SK-N-SH (cell line): ENCODE results near the gene TMEM271. TPM values are rescaled to one million over a fixed set of nuclear protein-coding genes. Genes with fewer than 3 reads are reported as not detected.

ENCODE experiments used
- CTCF ChIA-PET: fragments of 300-600, 350-600 bp; formaldehyde crosslinking; extraction: SDS; loops from one replicate; lab custom pipeline; 2021; lab: Yijun Ruan, JAX
- POLR2A ChIA-PET: fragments of 350-600 bp; sonication (Branson Sonifier 250); formaldehyde crosslinking; extraction: SDS; loops from one replicate; lab custom pipeline; 2020; ENCODE audit warnings: antibody characterized with exemption, inconsistent platforms; lab: Yijun Ruan, JAX
- DNase-seq: peaks from one replicate; pipeline ENCODE4 v3.0.0; 2012
- H2AFZ ChIP-seq: fragments of 200-600 bp; sonication (generic); 2 replicates; pipeline ENCODE4 v1.8.1; 2016; ENCODE audit warnings: antibody characterized with exemption, mild to moderate bottlenecking, low read depth
- H3F3A ChIP-seq: fragments of 200-600 bp; sonication (generic); replicated peaks from 2 replicates; pipeline ENCODE3; 2016; ENCODE audit warnings: antibody characterized with exemption, mild to moderate bottlenecking; ENCODE audit not compliant: insufficient read depth
- H3K27ac ChIP-seq, 2 experiments: fragments of 200-500 bp in 1 of 2; fragments of 200-600 bp in 1 of 2; sonication (Bioruptor generic) in 1 of 2; sonication (generic), shearing (Covaris generic) in 1 of 2; 2 replicates each; pipeline versions ENCODE4 v1.5.1 to v1.6.1; 2014 to 2016; ENCODE audit warnings: low read depth in 2 of 2, inconsistent platforms in 1 of 2, low read length in 1 of 2, mild to moderate bottlenecking in 1 of 2, mixed read lengths in 1 of 2
- H3K27me3 ChIP-seq: fragments of 200-600 bp; sonication (generic), shearing (Covaris generic); 2 replicates; pipeline ENCODE4 v1.6.1; 2016; ENCODE audit warnings: mixed run types; ENCODE audit not compliant: insufficient read depth
- H3K36me3 ChIP-seq, 2 experiments: fragments of 200-500 bp in 1 of 2; fragments of 200-600 bp in 1 of 2; sonication (Bioruptor generic) in 1 of 2; sonication (generic) in 1 of 2; replicated peaks in 1 of 2; 2 replicates each; pipeline versions ENCODE3 to v1.5.1; 2014 to 2016; ENCODE audit warnings: low read length in 1 of 2, mild to moderate bottlenecking in 1 of 2; ENCODE audit not compliant: insufficient read depth in 2 of 2, control insufficient read depth in 1 of 2
- H3K4me1 ChIP-seq, 2 experiments: fragments of 200-500 bp in 1 of 2; fragments of 200-600 bp in 1 of 2; sonication (Bioruptor generic) in 1 of 2; sonication (generic), shearing (Covaris generic) in 1 of 2; 2 replicates each; pipeline versions ENCODE4 v1.5.1 to v1.6.1; 2014 to 2016; ENCODE audit warnings: low read depth in 1 of 2, low read length in 1 of 2, mixed run types in 1 of 2; ENCODE audit not compliant: insufficient read depth in 2 of 2, control insufficient read depth in 1 of 2
- H3K4me2 ChIP-seq: fragments of 200-600 bp; sonication (generic), shearing (Covaris generic); 2 replicates; pipeline ENCODE4 v1.6.1; 2017; ENCODE audit warnings: mixed run types
- H3K4me3 ChIP-seq, 2 experiments: fragments of 200-500 bp in 1 of 2; fragments of 200-600 bp in 1 of 2; sonication (Bioruptor generic) in 1 of 2; sonication (generic), shearing (Covaris generic) in 1 of 2; 2 replicates each; pipeline versions ENCODE4 v1.5.1 to v1.8.1; 2014 to 2016; ENCODE audit warnings: low read depth in 2 of 2, inconsistent platforms in 1 of 2, low read length in 1 of 2, mild to moderate bottlenecking in 1 of 2, mixed read lengths in 1 of 2, moderate library complexity in 1 of 2
- H3K79me2 ChIP-seq: fragments of 200-600 bp; sonication (generic); 2 replicates; pipeline ENCODE4 v1.8.1; 2017; ENCODE audit warnings: mild to moderate bottlenecking; ENCODE audit not compliant: insufficient read depth
- H3K9ac ChIP-seq: fragments of 200-600 bp; sonication (generic); 2 replicates; pipeline ENCODE4 v1.6.1; 2017; ENCODE audit warnings: mixed run types
- H3K9me2 ChIP-seq: fragments of 200-600 bp; sonication (generic); 2 replicates; pipeline ENCODE4 v1.6.1; 2017; ENCODE audit warnings: mixed run types
- H3K9me3 ChIP-seq: fragments of 200-600 bp; sonication (generic); 2 replicates; pipeline ENCODE4 v1.6.1; 2017; ENCODE audit warnings: mixed run types, mild to moderate bottlenecking, moderate library complexity
- H4K20me1 ChIP-seq: fragments of 200-600 bp; sonication (generic); 2 replicates; pipeline ENCODE4 v1.6.1; 2017; ENCODE audit warnings: mild to moderate bottlenecking, mixed run types; ENCODE audit not compliant: insufficient read depth
- EZH2phosphoT487 ChIP-seq: fragments of 200-600 bp; sonication (generic); IDR thresholded peaks from 2 replicates; pipeline ENCODE4 v1.6.1; 2017; ENCODE audit warnings: low read depth, mixed run types, mild to moderate bottlenecking, antibody characterized with exemption, moderate library complexity, borderline replicate concordance
- FOSL2 ChIP-seq: IDR thresholded peaks from 2 replicates; pipeline ENCODE4 v1.4.0; 2012; ENCODE audit warnings: low read depth, mild to moderate bottlenecking, moderate library complexity, borderline replicate concordance
- NFIC ChIP-seq: IDR thresholded peaks from 2 replicates; pipeline ENCODE4 v1.4.0; 2012; ENCODE audit warnings: borderline replicate concordance
- RCOR1 ChIP-seq: fragments of 150-350 bp; IDR thresholded peaks from 2 replicates; pipeline ENCODE4 v1.6.1; 2017; ENCODE audit warnings: antibody characterized with exemption, low read length
- RFX5 ChIP-seq: IDR thresholded peaks from 2 replicates; pipeline ENCODE4 v1.6.1; 2012; ENCODE audit warnings: mild to moderate bottlenecking, improper control_type of control experiment, low read length
- TAF1 ChIP-seq: IDR thresholded peaks from 2 replicates; pipeline ENCODE4 v1.6.1; 2012; ENCODE audit warnings: low read depth, mild to moderate bottlenecking, low read length, moderate library complexity, borderline replicate concordance
- YY1 ChIP-seq: IDR thresholded peaks from 2 replicates; pipeline ENCODE4 v1.4.0; 2012; ENCODE audit warnings: low read depth, mild to moderate bottlenecking
- WGBS: methylation state at CpG from one replicate; pipeline ENCODE4 v1.1.6; 2017; ENCODE audit warnings: low lambda C conversion rate; 5-methylcytosine and 5-hydroxymethylcytosine counted together
- polyA plus RNA-seq, 3 experiments: library from polyadenylated mRNA; depleted of rRNA; stranded (reverse); fragments of >200 nt; gene quantifications; 2 replicates each; pipeline ENCODE4 v1.2.3, GENCODE V29; 2012
- TF ChIP-seq, protein P1 (sequence below): fragments of 150-350 bp; IDR thresholded peaks from 2 replicates; pipeline ENCODE4 v1.6.1; 2017; ENCODE audit warnings: antibody characterized with exemption, low read length, low read depth, borderline replicate concordance

Gene TMEM271
- polyA plus RNA-seq, 1 of the 3 experiments (the other 2 are of a cell fraction) = not detected

DNA sequence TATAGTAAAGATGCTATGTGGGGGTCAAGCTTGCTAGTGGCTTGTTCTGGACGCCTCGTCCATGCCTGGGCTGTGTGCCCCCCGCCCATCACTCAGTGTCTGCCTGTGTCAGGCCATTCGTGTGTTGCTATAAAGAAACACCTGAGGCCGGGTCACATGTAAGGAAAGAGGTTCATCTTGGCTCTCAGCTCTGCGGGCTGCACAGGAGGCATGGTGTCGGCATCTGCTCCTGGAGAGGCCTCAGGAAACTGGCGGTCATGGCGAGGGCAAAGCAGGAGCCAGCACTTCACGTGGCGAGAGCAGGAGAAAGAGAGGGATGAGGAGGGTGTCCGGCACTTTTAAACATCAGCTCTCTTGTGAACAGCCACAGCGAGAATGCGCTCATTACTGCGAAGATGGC is 51.9 kb downstream of the TMEM271 start:
- H3K4me3 ChIP-seq = no peak overlapping the region
- H3K9me3 ChIP-seq = no peaks in the 10 kb centered on the region
- H3F3A ChIP-seq = no peaks in the 10 kb centered on the region
- no peak overlapping the region for H3K9ac ChIP-seq
- ChIA-PET POLR2A (no interaction called here), CTCF (no interaction called here)
- H3K36me3 ChIP-seq = peaks cover 12 to 74% of the 10 kb centered on the region in 2 experiments
- 96% methylated on average over 15 of the region's 15 CpGs for WGBS
- no peak for DNase-seq
- no peaks in the 10 kb centered on the region for H3K27me3 ChIP-seq
- no peaks in the 10 kb centered on the region for H3K79me2 ChIP-seq
- H3K4me2 ChIP-seq = no peak overlapping the region
- no peaks in the 10 kb centered on the region; a peak in 1 of 4 replicates for H3K4me1 ChIP-seq
- H3K9me2 ChIP-seq = no peaks in the 10 kb centered on the region
- TF ChIP-seq YY1 = no peak
- TF ChIP-seq NFIC = no peak
- no peak for TF ChIP-seq EZH2phosphoT487
- no peak for TF ChIP-seq FOSL2
- TF ChIP-seq, protein P1, sequence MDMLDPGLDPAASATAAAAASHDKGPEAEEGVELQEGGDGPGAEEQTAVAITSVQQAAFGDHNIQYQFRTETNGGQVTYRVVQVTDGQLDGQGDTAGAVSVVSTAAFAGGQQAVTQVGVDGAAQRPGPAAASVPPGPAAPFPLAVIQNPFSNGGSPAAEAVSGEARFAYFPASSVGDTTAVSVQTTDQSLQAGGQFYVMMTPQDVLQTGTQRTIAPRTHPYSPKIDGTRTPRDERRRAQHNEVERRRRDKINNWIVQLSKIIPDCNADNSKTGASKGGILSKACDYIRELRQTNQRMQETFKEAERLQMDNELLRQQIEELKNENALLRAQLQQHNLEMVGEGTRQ = no peak
- TF ChIP-seq RFX5 = no peak
- no peak for TF ChIP-seq TAF1
- no peak for TF ChIP-seq RCOR1
- H2AFZ ChIP-seq = no peak overlapping the region
- H4K20me1 ChIP-seq = no peaks in the 10 kb centered on the region
- H3K27ac ChIP-seq = no peak overlapping the region

Other genes starting within 250 kb of the TMEM271 start
- gene ZNF141, start 238.5 kb downstream of the TMEM271 start, polyA plus RNA-seq (2012; rRNA removed) = 1.6 and 2.4 TPM in 2 replicates
- 5.7 and 7.6 TPM in 2 replicates for gene ZNF721, start 77.1 kb downstream of the TMEM271 start, polyA plus RNA-seq (2012; rRNA removed)
- gene PIGG, start 77.1 kb downstream of the TMEM271 start, polyA plus RNA-seq (2012; rRNA removed) = 58.0 and 67.8 TPM in 2 replicates
- 1.2 and 1.5 TPM in 2 replicates for gene PDE6B, start 49.3 kb upstream of the TMEM271 start, polyA plus RNA-seq (2012; rRNA removed)
- 976 and 1,185 TPM in 2 replicates for gene ATP5ME, start 98.0 kb upstream of the TMEM271 start, polyA plus RNA-seq (2012; rRNA removed)
- gene MYL5, start 98.2 kb upstream of the TMEM271 start, polyA plus RNA-seq (2012; rRNA removed) = 46.9 and 51.7 TPM in 2 replicates
- 0.05 and 0.15 TPM in 2 replicates for gene SLC49A3, start 112.9 kb upstream of the TMEM271 start, polyA plus RNA-seq (2012; rRNA removed)
- 44.8 and 47.0 TPM in 2 replicates for gene PCGF3, start 129.5 kb upstream of the TMEM271 start, polyA plus RNA-seq (2012; rRNA removed)
- gene CPLX1, start 249.8 kb upstream of the TMEM271 start, polyA plus RNA-seq (2012; rRNA removed) = 0.56 and 0.65 TPM in 2 replicates